Trophoblast cell (in vitro differentiated cells and primary cell): ENCODE data around the gene BSND.

Source experiments
- DNase-seq, 2 donors: peaks; one replicate each; pipeline ENCODE4 v3.0.0-alpha.2; 2016
- H2AFZ ChIP-seq: 2 replicates; pipeline ENCODE4 v1.6.1; 2013; ENCODE audit warnings: low read length, moderate library complexity, mild to moderate bottlenecking; ENCODE audit not compliant: insufficient read depth, poor library complexity
- H2AK5ac ChIP-seq: 2 replicates; pipeline ENCODE4 v1.6.1; 2013; ENCODE audit warnings: mild to moderate bottlenecking, low read length
- H2BK120ac ChIP-seq: 2 replicates; pipeline ENCODE4 v1.6.1; 2013; ENCODE audit warnings: low read length, mild to moderate bottlenecking, moderate library complexity; ENCODE audit not compliant: insufficient read depth, poor library complexity
- H2BK12ac ChIP-seq: 2 replicates; pipeline ENCODE4 v1.6.1; 2013; ENCODE audit warnings: mild to moderate bottlenecking, low read length, moderate library complexity
- H2BK5ac ChIP-seq: 2 replicates; pipeline ENCODE4 v1.6.1; 2013; ENCODE audit warnings: low read length, low read depth, moderate library complexity, mild to moderate bottlenecking; ENCODE audit not compliant: poor library complexity
- H3K14ac ChIP-seq: 2 replicates; pipeline ENCODE4 v1.6.1; 2013; ENCODE audit warnings: mild to moderate bottlenecking, low read length
- H3K18ac ChIP-seq: 2 replicates; pipeline ENCODE4 v1.6.1; 2013; ENCODE audit warnings: mild to moderate bottlenecking, low read length
- H3K23ac ChIP-seq: 2 replicates; pipeline ENCODE4 v1.6.1; 2013; ENCODE audit warnings: low read length
- H3K27ac ChIP-seq: 2 replicates; pipeline ENCODE4 v1.5.1; 2013; ENCODE audit warnings: low read depth, mild to moderate bottlenecking, inconsistent platforms, low read length, moderate library complexity
- H3K27me3 ChIP-seq: 2 replicates; pipeline ENCODE4 v1.6.1; 2013; ENCODE audit warnings: inconsistent platforms, mild to moderate bottlenecking, low read length, moderate library complexity; ENCODE audit not compliant: insufficient read depth
- H3K36me3 ChIP-seq, 2 experiments: 1 replicate in 1 of 2; 2 replicates in 1 of 2; pipeline ENCODE4 v1.6.1; 2013; ENCODE audit warnings: low read length in 2 of 2, mild to moderate bottlenecking in 2 of 2, moderate library complexity in 1 of 2; ENCODE audit not compliant: insufficient read depth in 2 of 2, control insufficient read depth in 1 of 2
- H3K4ac ChIP-seq: 2 replicates; pipeline ENCODE4 v1.6.1; 2013; ENCODE audit warnings: low read depth, mild to moderate bottlenecking, low read length, moderate library complexity
- H3K4me1 ChIP-seq, 2 experiments: 1 replicate in 1 of 2; 2 replicates in 1 of 2; pipeline ENCODE4 v1.6.1; 2013; ENCODE audit warnings: low read length in 2 of 2, mild to moderate bottlenecking in 2 of 2, moderate library complexity in 1 of 2; ENCODE audit not compliant: insufficient read depth in 2 of 2, control insufficient read depth in 1 of 2
- H3K4me2 ChIP-seq: 2 replicates; pipeline ENCODE4 v1.6.1; 2013; ENCODE audit warnings: inconsistent platforms, mild to moderate bottlenecking, low read length, moderate library complexity
- H3K4me3 ChIP-seq: 2 replicates; pipeline ENCODE4 v1.5.1; 2013; ENCODE audit warnings: mild to moderate bottlenecking, low read depth, low read length, inconsistent platforms
- H3K79me1 ChIP-seq: one replicate; pipeline ENCODE4 v1.6.1; 2013; ENCODE audit warnings: low read length
- H3K79me2 ChIP-seq: 2 replicates; pipeline ENCODE4 v1.6.1; 2013; ENCODE audit warnings: low read length, mild to moderate bottlenecking; ENCODE audit not compliant: control insufficient read depth, insufficient read depth, poor library complexity
- H3K9ac ChIP-seq: 2 replicates; pipeline ENCODE4 v1.6.1; 2013; ENCODE audit warnings: mild to moderate bottlenecking, low read length
- H3K9me3 ChIP-seq: 2 replicates; pipeline ENCODE4 v1.6.1; 2013; ENCODE audit warnings: low read depth, mild to moderate bottlenecking, control low read depth, inconsistent platforms, low read length; ENCODE audit not compliant: insufficient read depth
- H4K12ac ChIP-seq: 2 replicates; pipeline ENCODE4 v1.6.1; 2013; ENCODE audit warnings: low read depth, mild to moderate bottlenecking, low read length, moderate library complexity
- H4K8ac ChIP-seq: 2 replicates; pipeline ENCODE4 v1.6.1; 2013; ENCODE audit warnings: low read depth, mild to moderate bottlenecking, low read length, moderate library complexity
- H4K91ac ChIP-seq: one replicate; pipeline ENCODE4 v1.6.1; 2013; ENCODE audit warnings: low read depth, mild to moderate bottlenecking, low read length, moderate library complexity
- WGBS: extraction: QIAGEN DNeasy Blood & Tissue Kit; methylation state at CpG from one replicate; pipeline ENCODE4 v1.1.7; 2013; ENCODE audit warnings: missing lambda C conversion rate; ENCODE audit not compliant: insufficient read length, insufficient coverage; ENCODE audit errors: extremely low coverage; 5-methylcytosine and 5-hydroxymethylcytosine counted together

Gene BSND

GRCh38 chr1:54996359-54996868 lies 2.3 kb upstream of the BSND start:
- peaks cover 1% of the 10 kb centered on the region for H3K9me3 ChIP-seq
- no peaks in the 10 kb centered on the region for H3K79me2 ChIP-seq
- peaks cover 11 to 14% of the 10 kb centered on the region in 2 experiments for H3K4me1 ChIP-seq
- no peaks in the 10 kb centered on the region for H3K27me3 ChIP-seq
- H3K36me3 ChIP-seq: no peaks in the 10 kb centered on the region
- peak overlapping the region; percentile 54 for H3K4me2 ChIP-seq
- H4K8ac ChIP-seq: no peak overlapping the region
- H2BK5ac ChIP-seq: no peak overlapping the region
- H3K79me1 ChIP-seq: peaks cover 2% of the 10 kb centered on the region
- H2BK12ac ChIP-seq: no peak overlapping the region
- H3K9ac ChIP-seq: no peak overlapping the region
- no peak overlapping the region for H3K4me3 ChIP-seq
- H3K23ac ChIP-seq: no peak overlapping the region
- H2AK5ac ChIP-seq: peak overlapping the region; percentile 9
- no CpG with 5 or more reads among the region's 23 CpGs for WGBS
- H2AFZ ChIP-seq: no peak overlapping the region
- DNase-seq: peak; percentile 45 to 81
- H4K12ac ChIP-seq: no peak overlapping the region
- no peak overlapping the region for H3K27ac ChIP-seq
- no peak overlapping the region for H3K14ac ChIP-seq
- H3K18ac ChIP-seq: no peak overlapping the region
- H4K91ac ChIP-seq: no peak overlapping the region
- H2BK120ac ChIP-seq: no peak overlapping the region
- no peak overlapping the region for H3K4ac ChIP-seq

GRCh38 chr1:54996869-54997710 lies 1.6 kb upstream of the BSND start:
- Histone ChIP-seq H2BK5ac (no peak overlapping the region), H4K12ac (no peak overlapping the region), H3K4me3 (no peak overlapping the region), H2BK12ac (no peak overlapping the region), H4K8ac (no peak overlapping the region), H3K79me2 (no peaks in the 10 kb centered on the region), H3K9me3 (peaks cover 1% of the 10 kb centered on the region), H2AK5ac (no peak overlapping the region), H3K27me3 (no peaks in the 10 kb centered on the region), H3K79me1 (peaks cover 2% of the 10 kb centered on the region), H3K4me1 (peaks cover 11 to 14% of the 10 kb centered on the region in 2 experiments), H3K14ac (no peak overlapping the region), H2AFZ (peak overlapping the region; percentile 77), H3K27ac (no peak overlapping the region), H3K4me2 (peak overlapping the region; percentile 54), H4K91ac (no peak overlapping the region), H3K4ac (no peak overlapping the region), H3K9ac (no peak overlapping the region), H3K36me3 (no peaks in the 10 kb centered on the region), H2BK120ac (no peak overlapping the region), H3K23ac (no peak overlapping the region), H3K18ac (no peak overlapping the region)
- no CpG with 5 or more reads among the region's 46 CpGs for WGBS
- no peak for DNase-seq

- H3K4me3 ChIP-seq: no peak overlapping the region
- H3K9me3 ChIP-seq: peaks cover 1% of the 10 kb centered on the region
- no peak overlapping the region for H3K4ac ChIP-seq
- H3K27me3 ChIP-seq: no peaks in the 10 kb centered on the region
- no peak overlapping the region for H2BK12ac ChIP-seq
- H3K79me2 ChIP-seq: no peaks in the 10 kb centered on the region
- no peak overlapping the region for H2BK120ac ChIP-seq
- H3K14ac ChIP-seq: no peak overlapping the region
- no peak overlapping the region for H3K23ac ChIP-seq
- no peak overlapping the region for H2BK5ac ChIP-seq
- H3K9ac ChIP-seq: no peak overlapping the region
- no peak overlapping the region for H3K4me2 ChIP-seq
- peaks cover 11 to 14% of the 10 kb centered on the region in 2 experiments for H3K4me1 ChIP-seq
- H3K36me3 ChIP-seq: no peaks in the 10 kb centered on the region
- no peak overlapping the region for H4K12ac ChIP-seq
- no peak overlapping the region for H3K27ac ChIP-seq
- H3K79me1 ChIP-seq: peaks cover 2% of the 10 kb centered on the region
- no peak overlapping the region for H4K91ac ChIP-seq
- no peak overlapping the region for H4K8ac ChIP-seq
- H2AK5ac ChIP-seq: no peak overlapping the region
- no peak overlapping the region for H3K18ac ChIP-seq
- WGBS: no CpG with 5 or more reads among the region's 6 CpGs
- H2AFZ ChIP-seq: no peak overlapping the region
- DNase-seq: no peak
These were observed 1.1 kb upstream of the BSND start for GRCh38 chr1:54997711-54997986.

- Histone ChIP-seq H2BK5ac (no peak overlapping the region), H3K4me3 (no peak overlapping the region), H2BK120ac (no peak overlapping the region), H3K14ac (no peak overlapping the region), H3K23ac (no peak overlapping the region), H2AFZ (no peak overlapping the region), H3K27me3 (no peaks in the 10 kb centered on the region), H3K79me2 (no peaks in the 10 kb centered on the region), H3K9ac (no peak overlapping the region), H3K4ac (no peak overlapping the region), H3K4me2 (no peak overlapping the region), H4K12ac (no peak overlapping the region), H2BK12ac (no peak overlapping the region), H4K8ac (no peak overlapping the region), H4K91ac (no peak overlapping the region), H3K79me1 (peaks cover 2% of the 10 kb centered on the region), H3K36me3 (no peaks in the 10 kb centered on the region), H2AK5ac (no peak overlapping the region), H3K4me1 (peaks cover 11 to 14% of the 10 kb centered on the region in 2 experiments), H3K18ac (no peak overlapping the region), H3K9me3 (peaks cover 1% of the 10 kb centered on the region), H3K27ac (no peak overlapping the region)
- DNase-seq: no peak
- WGBS: no CpG with 5 or more reads among the region's 6 CpGs
These were observed 633 bp upstream of the BSND start for GRCh38 chr1:54998100-54998499.
